MM.1S (cell line): ENCODE results near the gene IL1RAPL2.

Source experiments
- DNase-seq: peaks from one replicate; pipeline ENCODE4 v3.0.0-alpha.2; 2015
- H2AFZ ChIP-seq: fragments of 300-600 bp; sonication (generic); 2 replicates; pipeline ENCODE4 v1.6.0; 2016; ENCODE audit warnings: antibody characterized with exemption, low read length
- H3F3A ChIP-seq: fragments of 300-600 bp; sonication (generic); 2 replicates; pipeline ENCODE4 v1.6.1; 2016; ENCODE audit warnings: mild to moderate bottlenecking, antibody characterized with exemption, low read length, moderate library complexity, mixed read lengths; ENCODE audit not compliant: insufficient read depth
- H3K27ac ChIP-seq: fragments of 300-600 bp; sonication (generic); 2 replicates; pipeline ENCODE4 v1.5.1; 2016; ENCODE audit warnings: mild to moderate bottlenecking, low read length
- H3K27me3 ChIP-seq: fragments of 300-600 bp; sonication (generic); replicated peaks from 2 replicates; pipeline ENCODE4 v1.6.0; 2016; ENCODE audit warnings: low read length; ENCODE audit not compliant: insufficient read depth
- H3K36me3 ChIP-seq: fragments of 300-600 bp; sonication (generic); replicated peaks from 2 replicates; pipeline ENCODE4 v1.6.1; 2016; ENCODE audit warnings: mild to moderate bottlenecking, low read length, mixed read lengths; ENCODE audit not compliant: insufficient read depth
- H3K4me1 ChIP-seq: fragments of 300-600 bp; sonication (generic); 2 replicates; pipeline ENCODE4 v1.6.1; 2016; ENCODE audit warnings: low read length, mixed read lengths
- H3K4me2 ChIP-seq: fragments of 300-600 bp; sonication (generic); 2 replicates; pipeline ENCODE4 v1.6.0; 2016; ENCODE audit warnings: low read depth, low read length
- H3K4me3 ChIP-seq: fragments of 300-600 bp; sonication (generic); 2 replicates; pipeline ENCODE4 v1.5.1; 2016; ENCODE audit warnings: low read length, mixed read lengths
- H3K79me2 ChIP-seq: fragments of 300-600 bp; sonication (generic); 2 replicates; pipeline ENCODE4 v1.6.1; 2016; ENCODE audit warnings: mixed run types, low read length, mixed read lengths
- H3K9ac ChIP-seq: fragments of 300-600 bp; sonication (generic); 2 replicates; pipeline ENCODE4 v1.6.1; 2016; ENCODE audit warnings: low read length, mixed read lengths
- H3K9me2 ChIP-seq: fragments of 300-600 bp; sonication (generic); replicated peaks from 2 replicates; pipeline ENCODE4 v1.6.1; 2016; ENCODE audit warnings: mild to moderate bottlenecking, low read length, mixed read lengths; ENCODE audit not compliant: insufficient read depth
- H3K9me3 ChIP-seq: fragments of 300-600 bp; sonication (generic); replicated peaks from 2 replicates; pipeline ENCODE4 v1.6.1; 2016; ENCODE audit warnings: mild to moderate bottlenecking, low read length, mixed read lengths; ENCODE audit not compliant: insufficient read depth
- H4K20me1 ChIP-seq: fragments of 300-600 bp; sonication (generic); 2 replicates; pipeline ENCODE4 v1.6.1; 2016; ENCODE audit warnings: mild to moderate bottlenecking, low read length, moderate library complexity, mixed read lengths; ENCODE audit not compliant: insufficient read depth
- EZH2 ChIP-seq: fragments of 300-600 bp; sonication (generic); optimal IDR thresholded peaks from 2 replicates; pipeline ENCODE3; 2017; ENCODE audit warnings: low read depth, mild to moderate bottlenecking, antibody characterized with exemption, low read length, mixed read lengths
- EZH2phosphoT487 ChIP-seq: fragments of 300-600 bp; sonication (generic); IDR thresholded peaks from 2 replicates; pipeline ENCODE4 v1.6.1; 2018; ENCODE audit warnings: antibody characterized with exemption, low read length
- TF ChIP-seq, protein P1 (sequence below): fragments of 300-600 bp; sonication (generic); IDR thresholded peaks from 2 replicates; pipeline ENCODE4 v1.5.1; 2016; ENCODE audit warnings: antibody characterized with exemption, low read length, mixed read lengths

The IL1RAPL2 gene

DNA sequence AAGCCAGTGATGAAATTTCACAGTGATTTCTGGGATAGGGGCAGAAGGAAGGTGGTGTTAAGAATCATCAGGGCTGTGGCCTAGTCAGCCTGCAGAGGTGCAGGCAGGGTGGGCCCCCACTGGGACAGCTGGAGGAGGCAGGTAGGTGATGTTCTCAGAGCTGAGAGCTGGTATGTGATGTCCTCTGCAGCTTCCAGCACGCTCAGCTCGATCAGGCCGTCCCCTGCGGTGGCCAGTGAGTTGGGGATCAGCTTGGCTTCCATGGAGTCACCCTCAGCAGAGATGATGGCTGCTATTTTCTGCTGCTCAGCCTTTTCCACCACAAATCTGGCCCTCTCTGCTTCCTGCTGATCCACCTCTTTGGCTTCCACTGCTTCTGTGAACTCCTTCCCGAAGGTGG lies 81.1 kb downstream of the IL1RAPL2 start:
- TF ChIP-seq, protein P1, sequence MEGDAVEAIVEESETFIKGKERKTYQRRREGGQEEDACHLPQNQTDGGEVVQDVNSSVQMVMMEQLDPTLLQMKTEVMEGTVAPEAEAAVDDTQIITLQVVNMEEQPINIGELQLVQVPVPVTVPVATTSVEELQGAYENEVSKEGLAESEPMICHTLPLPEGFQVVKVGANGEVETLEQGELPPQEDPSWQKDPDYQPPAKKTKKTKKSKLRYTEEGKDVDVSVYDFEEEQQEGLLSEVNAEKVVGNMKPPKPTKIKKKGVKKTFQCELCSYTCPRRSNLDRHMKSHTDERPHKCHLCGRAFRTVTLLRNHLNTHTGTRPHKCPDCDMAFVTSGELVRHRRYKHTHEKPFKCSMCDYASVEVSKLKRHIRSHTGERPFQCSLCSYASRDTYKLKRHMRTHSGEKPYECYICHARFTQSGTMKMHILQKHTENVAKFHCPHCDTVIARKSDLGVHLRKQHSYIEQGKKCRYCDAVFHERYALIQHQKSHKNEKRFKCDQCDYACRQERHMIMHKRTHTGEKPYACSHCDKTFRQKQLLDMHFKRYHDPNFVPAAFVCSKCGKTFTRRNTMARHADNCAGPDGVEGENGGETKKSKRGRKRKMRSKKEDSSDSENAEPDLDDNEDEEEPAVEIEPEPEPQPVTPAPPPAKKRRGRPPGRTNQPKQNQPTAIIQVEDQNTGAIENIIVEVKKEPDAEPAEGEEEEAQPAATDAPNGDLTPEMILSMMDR, result no peak
- no peak for TF ChIP-seq EZH2
- TF ChIP-seq EZH2phosphoT487, result no peak
- Histone ChIP-seq H3K9me3 (no peaks in the 10 kb centered on the region), H3K9me2 (no peaks in the 10 kb centered on the region)

GRCh38 chrX:104659005-104659744 lies 93.2 kb downstream of the IL1RAPL2 start:
- no peak overlapping the region for H2AFZ ChIP-seq

More for the DNA sequence above, 81.1 kb downstream of the IL1RAPL2 start:
- H3K4me3 ChIP-seq, result no peak overlapping the region
- no peaks in the 10 kb centered on the region for H3K79me2 ChIP-seq
- H4K20me1 ChIP-seq, result no peaks in the 10 kb centered on the region
- no peaks in the 10 kb centered on the region for H3K27me3 ChIP-seq
- no peak overlapping the region for H3K4me2 ChIP-seq
- no peak overlapping the region for H2AFZ ChIP-seq
- DNase-seq, result no peak
- H3F3A ChIP-seq, result no peaks in the 10 kb centered on the region
- no peak overlapping the region for H3K27ac ChIP-seq
- no peaks in the 10 kb centered on the region for H3K4me1 ChIP-seq
- no peak overlapping the region for H3K9ac ChIP-seq
- no peaks in the 10 kb centered on the region for H3K36me3 ChIP-seq

GRCh38 chrX:104660092-104660491 lies 94.1 kb downstream of the IL1RAPL2 start:
- H3K36me3 ChIP-seq, result no peaks in the 10 kb centered on the region
- no peak overlapping the region for H3K4me3 ChIP-seq
- H3K9ac ChIP-seq, result no peak overlapping the region
- no peak overlapping the region for H3K4me2 ChIP-seq
- H4K20me1 ChIP-seq, result no peaks in the 10 kb centered on the region
- H2AFZ ChIP-seq, result no peak overlapping the region
- no peak overlapping the region for H3K27ac ChIP-seq
- H3K4me1 ChIP-seq, result no peaks in the 10 kb centered on the region
- no peak for TF ChIP-seq EZH2phosphoT487
- TF ChIP-seq, protein P1, result no peak
- no peak for TF ChIP-seq EZH2
- no peaks in the 10 kb centered on the region for H3F3A ChIP-seq
- no peaks in the 10 kb centered on the region for H3K79me2 ChIP-seq
- no peaks in the 10 kb centered on the region for H3K9me2 ChIP-seq
- no peaks in the 10 kb centered on the region for H3K27me3 ChIP-seq
- no peaks in the 10 kb centered on the region for H3K9me3 ChIP-seq
- no peak for DNase-seq

More at GRCh38 chrX:104659005-104659744, 93.2 kb downstream of the IL1RAPL2 start:
- no peak overlapping the region for H3K9ac ChIP-seq
- no peaks in the 10 kb centered on the region for H3F3A ChIP-seq
- H3K9me3 ChIP-seq, result no peaks in the 10 kb centered on the region
- DNase-seq, result no peak
- no peak overlapping the region for H3K4me2 ChIP-seq
- TF ChIP-seq, protein P1, result no peak
- TF ChIP-seq EZH2, result no peak
- no peak for TF ChIP-seq EZH2phosphoT487
- H3K4me3 ChIP-seq, result no peak overlapping the region
- no peaks in the 10 kb centered on the region for H3K36me3 ChIP-seq
- H3K27me3 ChIP-seq, result no peaks in the 10 kb centered on the region
- no peaks in the 10 kb centered on the region for H3K4me1 ChIP-seq
- H3K79me2 ChIP-seq, result no peaks in the 10 kb centered on the region
- H3K9me2 ChIP-seq, result no peaks in the 10 kb centered on the region
- no peaks in the 10 kb centered on the region for H4K20me1 ChIP-seq
- no peak overlapping the region for H3K27ac ChIP-seq
